ENCODE data around the gene SBF1.

Gene SBF1

DNA sequence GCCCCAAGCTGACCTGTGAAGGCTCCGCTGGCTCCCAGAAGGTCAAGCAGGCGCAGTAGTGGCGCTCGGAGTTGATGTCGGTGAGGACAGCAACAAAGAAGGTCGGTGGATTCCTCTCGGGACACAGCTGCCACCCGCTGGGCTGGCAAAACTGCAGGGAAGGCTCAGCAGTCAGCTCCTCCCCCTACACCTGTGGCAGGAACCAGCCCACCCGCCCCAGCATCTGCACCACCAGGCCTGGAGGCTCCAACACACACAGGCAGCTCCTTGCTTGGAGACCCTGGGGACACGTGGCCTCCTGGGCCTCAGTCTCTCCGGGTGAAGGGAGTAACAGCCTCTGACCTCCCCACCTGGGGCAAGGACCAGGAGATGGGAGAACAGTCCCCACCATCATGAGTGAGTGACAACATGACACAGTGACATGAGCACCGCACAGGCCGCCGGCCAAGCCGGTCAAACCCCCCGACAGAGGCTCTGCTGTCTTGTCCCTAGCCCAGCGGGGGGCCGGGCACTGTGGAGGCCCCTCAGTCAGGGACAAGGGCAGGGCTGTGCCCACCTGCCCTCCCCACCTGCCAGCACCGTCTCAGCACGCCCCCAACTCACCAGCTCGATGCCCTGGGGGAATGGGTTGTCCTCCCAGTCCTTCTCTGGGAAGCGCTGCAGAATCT lies 6.9 kb downstream of the SBF1 start:
- no peak for DNase-seq (ENCODE audit: low spot score)

DNA sequence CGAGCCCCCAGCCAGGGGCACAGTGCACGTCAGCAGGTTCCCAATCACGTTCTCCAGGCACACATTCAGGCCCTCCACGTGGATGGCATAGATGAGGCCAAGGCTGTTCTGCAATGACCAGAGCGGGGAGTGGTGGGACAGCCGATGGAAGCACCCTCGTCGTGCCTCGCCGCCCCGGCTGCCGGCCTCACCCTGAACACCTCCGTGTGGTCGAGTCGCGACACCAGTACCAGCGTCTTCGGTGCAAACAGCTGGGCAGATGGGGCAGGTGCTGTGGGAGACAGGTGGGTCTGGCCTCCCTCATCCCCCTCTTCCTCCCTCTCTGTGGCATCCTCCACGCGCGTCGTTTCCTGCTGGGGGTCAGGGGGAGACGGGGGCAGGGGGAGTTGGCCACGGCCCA lies 7.5 kb downstream of the SBF1 start:
- DNase-seq (ENCODE audit: low spot score): no peak

DNA sequence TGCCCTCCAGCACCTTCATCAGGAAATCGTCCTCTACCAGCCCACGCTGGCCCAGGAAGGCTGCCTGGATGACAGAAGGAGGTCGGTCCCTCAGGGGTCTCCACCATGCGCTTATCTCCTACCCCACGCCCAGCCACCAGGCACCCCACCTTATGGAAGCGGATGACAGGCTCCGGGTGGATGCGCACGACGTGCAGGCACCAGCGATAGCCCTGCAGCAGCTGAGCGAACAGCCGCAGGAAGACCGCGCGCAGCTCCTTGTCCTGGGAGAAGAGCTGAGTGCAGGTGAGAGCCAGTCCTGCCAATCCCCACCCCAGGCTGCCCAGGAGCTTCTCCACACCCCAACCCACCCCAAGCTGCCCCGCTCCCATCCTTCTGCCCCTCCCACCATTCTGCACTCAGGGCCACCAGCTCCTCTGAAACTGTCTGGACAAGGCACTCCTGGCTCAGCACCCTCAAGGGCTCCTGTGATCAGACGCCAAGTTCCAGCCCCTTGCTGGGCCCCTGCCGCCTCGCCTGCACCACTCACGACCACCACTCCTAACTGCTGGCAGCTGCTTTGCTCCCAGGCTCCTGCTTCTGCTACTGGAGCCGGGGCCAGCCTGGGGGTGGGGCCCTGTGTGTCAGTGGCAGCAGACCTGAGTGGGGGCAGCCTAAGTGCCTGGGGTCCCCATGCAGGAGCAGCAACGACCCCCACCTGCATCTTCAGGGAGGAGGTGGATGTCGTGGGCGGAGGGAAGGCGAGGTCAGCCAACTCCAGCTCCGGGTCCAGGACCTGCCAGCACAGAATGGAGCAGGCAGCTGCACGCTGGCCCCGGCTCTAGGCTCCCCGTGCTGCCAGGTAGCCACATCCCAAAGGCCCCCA lies 9.5 kb downstream of the SBF1 start:
- DNase-seq (ENCODE audit: low spot score): no peak

DNA sequence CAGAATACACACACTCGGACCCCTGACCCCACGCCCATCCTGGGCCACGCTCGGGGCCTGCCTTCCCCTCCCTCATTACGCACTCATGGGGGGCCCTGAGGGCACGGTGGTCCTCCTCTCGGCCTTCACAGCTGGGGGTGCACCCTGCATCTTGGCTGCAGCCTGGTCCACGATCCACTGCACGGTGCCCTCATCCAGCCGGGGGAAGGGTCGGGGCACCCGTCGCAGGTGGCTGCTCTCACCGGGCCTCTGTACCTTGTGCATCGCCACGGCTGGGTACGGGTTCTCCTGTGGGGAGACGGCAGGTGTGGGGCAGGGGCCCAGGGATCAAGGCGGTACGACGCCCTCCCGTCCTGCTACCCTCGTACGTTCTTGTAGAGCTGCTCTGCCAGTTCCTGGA lies 10.4 kb downstream of the SBF1 start:
- DNase-seq (ENCODE audit: low spot score): no peak

DNA sequence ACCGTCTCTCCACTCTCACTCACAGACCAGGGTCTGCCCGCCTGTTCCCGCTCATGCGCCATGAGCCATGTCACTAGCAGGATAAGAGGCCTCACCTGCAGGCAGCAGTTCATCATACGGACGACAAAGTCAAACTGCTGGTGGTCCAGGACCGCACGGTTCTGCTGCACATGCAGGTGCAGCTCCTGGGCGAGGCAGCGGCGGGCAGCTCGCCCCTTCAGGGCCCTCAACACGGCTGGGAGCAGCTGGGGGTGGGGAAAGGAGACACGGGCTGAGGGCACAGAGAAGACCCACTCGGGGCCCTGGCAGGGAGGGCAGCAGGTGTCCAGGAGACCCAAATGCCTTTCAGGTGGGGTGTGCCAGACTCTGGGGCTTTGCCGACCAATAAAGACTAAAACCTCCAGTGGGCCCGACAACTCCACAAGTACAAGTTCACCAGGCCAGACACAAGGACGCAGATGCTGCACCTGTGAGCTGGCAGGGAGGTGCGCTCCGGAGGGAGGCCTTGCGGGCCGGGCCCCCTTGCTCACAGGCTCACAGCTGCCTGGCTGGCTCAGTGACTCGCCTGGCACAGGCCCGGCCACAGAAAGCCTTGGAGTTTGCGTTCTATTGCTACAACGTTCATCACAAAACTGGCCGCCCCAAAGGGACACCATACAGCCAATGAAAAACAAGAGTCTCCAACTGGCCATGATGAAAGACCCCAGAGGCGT lies 11.5 kb downstream of the SBF1 start:
- DNase-seq (ENCODE audit: low spot score): no peak

DNA sequence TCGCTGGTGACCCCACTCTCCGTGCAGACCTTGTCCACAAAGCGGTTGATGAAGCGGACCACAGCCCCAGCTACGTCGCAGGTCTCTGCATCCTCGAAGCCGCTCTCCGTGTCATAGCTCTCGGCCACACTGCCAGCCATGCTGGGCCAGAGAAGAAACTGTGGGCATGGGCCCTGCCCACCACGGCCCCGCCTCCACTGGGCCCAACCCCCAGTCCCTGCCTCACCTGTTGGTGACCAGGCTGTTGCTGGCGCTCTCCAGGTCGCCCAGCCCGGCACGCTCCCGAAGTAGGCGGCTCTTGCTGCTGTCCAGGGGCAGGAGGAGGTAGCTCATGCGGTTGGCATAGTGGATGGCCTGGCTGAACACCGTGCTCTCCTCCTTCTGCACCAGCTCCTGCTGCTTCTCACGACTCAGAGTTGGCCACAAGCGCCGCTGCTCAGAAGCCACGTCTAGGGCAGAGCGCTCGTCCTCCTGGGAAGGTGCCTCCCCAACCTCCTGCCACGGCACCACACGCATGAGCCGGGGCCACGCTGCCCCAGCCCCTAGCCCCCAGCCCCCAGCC lies 12.8 kb downstream of the SBF1 start:
- DNase-seq (ENCODE audit: low spot score): no peak

DNA sequence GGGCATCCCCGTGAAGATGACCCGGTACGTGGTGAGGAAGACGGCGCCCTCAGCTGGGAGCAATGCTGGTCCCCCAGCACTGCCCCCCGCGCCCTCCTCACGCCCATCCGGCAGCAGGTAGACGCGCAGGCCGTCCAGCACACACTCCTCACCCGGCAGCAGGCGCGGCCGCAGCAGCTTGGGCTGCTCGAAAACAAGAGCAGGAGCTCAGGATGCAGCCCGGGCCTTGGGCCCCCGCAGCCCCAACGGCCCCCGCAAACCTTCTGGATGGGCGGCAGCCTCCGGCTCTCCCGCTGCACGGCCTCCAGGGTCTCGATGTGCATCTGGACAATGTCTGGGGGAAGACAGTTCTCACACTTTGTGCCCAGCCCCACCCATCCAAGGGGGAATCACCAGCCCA lies 13.3 kb downstream of the SBF1 start:
- no peak for DNase-seq (ENCODE audit: low spot score)

DNA sequence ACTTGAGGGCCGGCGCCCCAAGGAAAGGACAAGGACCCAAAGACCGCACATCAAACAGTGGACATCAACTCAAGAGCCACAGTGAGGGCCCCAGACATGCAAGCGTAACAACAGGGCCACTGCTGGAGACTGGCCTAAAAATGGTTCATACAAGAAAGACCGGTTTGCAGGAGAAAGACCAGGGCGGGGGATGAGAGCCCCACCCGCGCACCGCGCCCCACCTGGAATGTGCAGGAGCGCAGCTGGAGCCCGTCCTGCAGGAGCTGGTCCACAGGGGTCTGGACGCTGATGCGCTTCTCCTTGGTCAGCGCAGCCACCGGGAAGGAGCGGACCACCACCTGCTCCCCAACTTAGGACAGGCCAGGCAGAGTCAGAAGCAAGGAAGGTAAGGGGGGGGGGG lies 13.9 kb downstream of the SBF1 start:
- no peak for DNase-seq (ENCODE audit: low spot score)

DNA sequence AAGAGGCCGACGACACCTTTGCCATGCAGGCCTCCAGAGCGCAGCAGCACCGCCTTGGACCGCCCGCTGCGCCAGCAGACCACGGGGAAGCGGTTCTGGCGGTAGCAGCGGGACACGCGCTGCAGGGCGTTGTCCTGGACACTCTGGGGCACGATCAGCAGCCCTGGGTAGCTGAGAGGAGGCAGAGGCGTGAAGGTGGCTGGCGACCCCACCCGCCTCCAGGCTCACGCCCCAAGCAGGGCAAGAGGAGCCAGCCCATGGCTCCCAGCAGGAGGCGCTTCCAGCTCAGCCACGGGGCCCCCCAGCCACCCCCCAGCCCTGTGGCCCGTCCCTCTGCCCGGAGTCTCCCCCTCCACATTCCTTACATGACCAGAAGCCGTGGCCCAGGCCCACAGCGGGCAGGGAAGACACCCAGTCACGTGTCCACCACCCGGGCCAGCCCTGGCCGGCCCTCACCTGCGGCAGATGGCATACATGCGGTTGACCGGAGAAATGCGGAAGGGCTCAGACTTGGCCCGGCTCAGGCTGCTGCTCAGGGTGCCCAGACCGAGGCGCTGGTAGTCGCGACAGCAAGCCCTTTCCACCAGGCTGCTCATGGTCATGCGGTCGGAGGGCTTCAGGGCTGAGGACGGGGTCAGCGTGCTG lies 15.2 kb downstream of the SBF1 start:
- no peak for DNase-seq (ENCODE audit: low spot score)

DNA sequence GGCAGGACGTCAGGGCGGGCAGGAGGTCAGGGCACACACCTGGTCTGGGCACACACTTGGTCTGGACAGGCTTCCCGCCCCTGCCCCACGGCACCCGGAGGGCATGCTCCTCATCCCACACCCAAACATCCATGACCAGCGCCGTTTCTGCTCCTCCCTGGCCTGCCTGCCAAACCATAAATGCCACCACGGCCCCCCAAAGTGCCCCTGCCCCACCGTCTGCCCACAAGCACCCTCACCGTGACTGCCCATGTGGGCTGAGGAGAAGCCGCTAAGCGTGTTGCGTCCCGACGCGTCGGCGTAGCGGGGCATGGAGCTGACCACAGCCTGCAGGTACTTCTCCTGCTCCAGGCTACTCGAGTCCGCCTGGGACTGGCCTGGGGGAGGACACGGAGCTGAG lies 15.8 kb downstream of the SBF1 start:
- no peak for DNase-seq (ENCODE audit: low spot score)

DNA sequence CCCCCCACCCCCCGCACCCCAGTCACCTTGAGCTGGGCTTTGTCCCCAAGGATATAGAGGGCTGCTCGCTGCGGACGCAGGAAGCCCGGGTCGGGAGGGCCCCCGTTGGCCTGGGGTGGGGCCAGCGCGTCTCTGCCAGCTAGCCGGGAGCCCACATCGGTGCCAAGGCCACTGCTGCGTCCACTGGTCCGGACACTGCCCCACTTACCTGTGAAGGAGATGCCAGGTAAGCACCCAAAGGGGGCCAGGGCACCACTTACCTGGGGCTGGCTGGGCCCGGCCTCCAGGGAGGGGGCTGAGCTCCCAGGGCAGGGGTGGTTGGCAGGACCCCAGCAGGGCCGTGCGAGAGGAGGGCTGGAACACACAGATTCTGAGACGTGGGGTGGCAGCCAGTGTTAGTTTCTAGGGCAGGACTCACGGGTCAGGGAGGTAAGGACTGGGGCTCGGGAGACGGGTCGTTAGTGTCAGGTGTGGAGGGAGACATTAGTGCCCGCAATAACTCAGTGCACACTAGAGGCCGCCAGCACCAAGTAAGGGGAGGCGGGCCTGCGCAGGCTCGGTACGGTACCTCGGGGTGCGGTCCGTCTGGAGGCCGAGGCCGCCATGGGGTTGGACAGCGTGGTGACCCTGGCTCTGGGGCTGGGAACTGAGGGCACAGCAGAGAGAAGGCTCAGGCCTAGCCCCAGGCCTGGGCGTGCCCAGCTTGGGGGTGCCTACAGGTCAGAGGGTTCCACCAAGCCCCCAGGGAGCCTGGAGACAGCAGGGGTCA lies 18.2 kb downstream of the SBF1 start:
- no peak for DNase-seq (ENCODE audit: low spot score)

DNA sequence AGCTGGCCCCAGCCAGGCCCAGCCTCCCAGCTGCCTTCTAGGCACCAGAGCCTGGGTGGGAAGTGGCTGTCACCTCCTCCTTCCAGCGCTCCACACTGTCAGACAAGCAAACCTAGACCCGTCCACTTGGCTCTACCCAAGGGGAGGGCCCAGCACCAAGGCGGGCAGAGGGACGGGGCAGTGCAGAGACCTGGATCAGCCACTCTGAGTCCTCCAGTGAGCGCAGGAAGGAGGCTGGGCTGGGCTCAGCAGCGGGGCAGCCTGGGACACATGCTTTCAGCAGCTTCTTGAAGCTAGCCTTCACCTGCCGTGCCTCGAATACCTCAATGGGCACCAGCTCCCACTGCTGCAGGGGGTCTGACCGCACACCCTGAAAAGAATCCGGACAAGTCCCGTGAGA lies 18.8 kb downstream of the SBF1 start:
- no peak for DNase-seq (ENCODE audit: low spot score)

DNA sequence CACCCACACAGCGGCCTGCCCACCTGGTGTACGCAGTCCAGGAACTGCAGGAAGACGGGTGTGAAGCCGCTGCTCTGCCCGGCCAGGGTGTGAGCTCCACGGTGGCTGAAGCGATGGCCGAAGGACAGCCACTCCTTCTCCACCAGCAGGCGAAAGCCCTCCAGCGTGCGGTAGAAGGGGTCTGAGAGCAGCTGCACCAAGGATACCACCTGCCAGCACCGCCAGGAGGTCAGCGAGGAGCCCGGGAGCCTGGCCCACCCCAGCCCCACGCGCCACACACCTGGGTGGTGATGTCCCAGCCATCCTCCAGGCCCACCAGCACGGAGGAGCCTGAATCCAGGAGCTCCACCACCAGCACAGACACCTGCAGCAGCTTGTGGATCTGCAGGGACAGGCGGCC lies 19.6 kb downstream of the SBF1 start:
- no peak for DNase-seq (ENCODE audit: low spot score)

DNA sequence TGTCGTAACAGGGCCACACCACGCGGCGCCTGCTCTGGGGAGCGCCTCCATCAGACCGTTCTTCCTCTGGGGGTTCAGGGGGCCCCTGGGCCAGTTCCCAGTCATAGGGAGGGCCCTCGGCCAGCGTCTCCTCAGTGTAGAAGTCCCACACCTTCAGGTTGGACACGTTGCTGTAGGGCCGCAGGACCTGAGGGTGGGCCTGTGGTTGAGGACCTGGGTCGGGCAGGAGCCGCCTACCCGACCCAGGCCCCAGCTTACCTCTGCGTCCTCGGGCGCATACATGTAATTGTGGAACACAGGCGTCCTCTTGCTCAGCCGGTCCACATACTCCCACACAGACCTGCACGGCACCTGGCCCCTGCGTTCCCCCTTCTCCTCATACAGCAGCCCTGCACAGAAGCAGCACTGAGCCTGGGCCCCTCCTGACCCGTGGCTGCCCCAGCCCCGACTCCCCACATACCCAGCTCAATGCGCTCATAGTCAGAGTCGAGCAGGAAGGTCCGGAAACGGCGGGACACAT lies 20.2 kb downstream of the SBF1 start:
- DNase-seq (ENCODE audit: low spot score): no peak

DNA sequence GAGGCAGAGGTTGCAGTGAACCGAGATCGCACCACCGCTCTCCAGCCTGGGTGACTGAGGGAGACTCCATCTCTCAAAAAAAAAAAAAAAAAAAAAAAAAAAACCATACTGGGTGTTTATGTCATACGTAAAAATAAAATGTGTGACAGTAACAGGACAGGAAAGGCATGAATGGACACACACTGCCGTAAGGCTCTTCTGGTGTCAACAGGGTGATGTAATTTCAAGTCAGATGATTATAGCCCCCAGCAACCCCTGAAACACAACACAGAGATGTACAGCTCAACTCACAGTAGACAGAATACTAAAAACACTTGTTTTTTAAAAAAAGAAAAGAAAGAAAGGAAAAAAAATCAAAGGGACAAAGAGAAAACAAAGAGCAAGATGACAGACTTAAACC lies 22.2 kb downstream of the SBF1 start:
- DNase-seq (ENCODE audit: low spot score): no peak

DNA sequence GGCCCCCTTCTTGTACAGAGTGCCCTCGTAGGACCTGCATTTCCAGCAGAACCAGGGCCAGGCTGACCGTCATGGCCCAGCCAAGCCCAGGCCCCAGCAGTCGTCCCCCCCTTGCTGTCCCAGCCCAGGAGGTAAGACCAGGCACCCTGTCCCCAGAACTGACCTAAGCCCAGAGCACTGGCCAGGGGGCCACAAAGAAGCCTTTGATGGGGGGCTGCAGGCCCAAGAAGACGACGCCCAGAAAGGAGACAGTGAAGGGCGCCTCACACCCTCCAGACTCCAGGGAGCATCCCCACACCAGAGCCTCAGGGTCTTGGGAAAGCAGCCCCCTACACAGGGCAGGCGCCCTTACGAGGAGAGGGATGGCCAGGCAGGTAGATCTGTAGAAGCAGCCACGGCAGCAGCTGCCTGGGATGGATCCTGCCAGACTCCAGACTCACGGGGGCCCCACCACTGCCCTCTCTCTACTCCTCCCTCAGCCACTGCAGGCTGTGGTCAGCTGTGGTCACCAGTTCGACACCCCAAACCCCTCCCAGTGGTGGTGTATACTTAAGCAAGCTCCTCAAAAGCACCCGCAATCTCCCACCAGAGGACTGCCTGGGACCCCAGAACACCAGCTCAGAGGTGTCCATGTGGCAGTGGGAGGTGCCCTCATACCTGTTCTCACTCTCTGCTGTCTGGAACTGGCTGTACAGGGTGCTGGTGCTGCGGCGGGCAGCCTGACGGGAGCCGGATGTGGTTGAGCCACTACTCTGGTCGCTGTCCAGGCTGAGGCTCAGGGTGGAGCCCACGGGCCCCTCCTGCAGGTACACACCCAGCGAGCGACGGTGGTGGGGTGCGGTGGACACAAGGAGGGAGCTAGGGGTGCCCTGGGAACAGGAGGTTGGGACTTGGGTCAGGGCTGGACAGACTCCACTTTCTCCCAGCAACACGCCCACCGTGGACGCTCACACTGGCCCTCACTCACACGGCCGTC lies 27.0 kb downstream of the SBF1 start:
- DNase-seq (ENCODE audit: low spot score): no peak

DNA sequence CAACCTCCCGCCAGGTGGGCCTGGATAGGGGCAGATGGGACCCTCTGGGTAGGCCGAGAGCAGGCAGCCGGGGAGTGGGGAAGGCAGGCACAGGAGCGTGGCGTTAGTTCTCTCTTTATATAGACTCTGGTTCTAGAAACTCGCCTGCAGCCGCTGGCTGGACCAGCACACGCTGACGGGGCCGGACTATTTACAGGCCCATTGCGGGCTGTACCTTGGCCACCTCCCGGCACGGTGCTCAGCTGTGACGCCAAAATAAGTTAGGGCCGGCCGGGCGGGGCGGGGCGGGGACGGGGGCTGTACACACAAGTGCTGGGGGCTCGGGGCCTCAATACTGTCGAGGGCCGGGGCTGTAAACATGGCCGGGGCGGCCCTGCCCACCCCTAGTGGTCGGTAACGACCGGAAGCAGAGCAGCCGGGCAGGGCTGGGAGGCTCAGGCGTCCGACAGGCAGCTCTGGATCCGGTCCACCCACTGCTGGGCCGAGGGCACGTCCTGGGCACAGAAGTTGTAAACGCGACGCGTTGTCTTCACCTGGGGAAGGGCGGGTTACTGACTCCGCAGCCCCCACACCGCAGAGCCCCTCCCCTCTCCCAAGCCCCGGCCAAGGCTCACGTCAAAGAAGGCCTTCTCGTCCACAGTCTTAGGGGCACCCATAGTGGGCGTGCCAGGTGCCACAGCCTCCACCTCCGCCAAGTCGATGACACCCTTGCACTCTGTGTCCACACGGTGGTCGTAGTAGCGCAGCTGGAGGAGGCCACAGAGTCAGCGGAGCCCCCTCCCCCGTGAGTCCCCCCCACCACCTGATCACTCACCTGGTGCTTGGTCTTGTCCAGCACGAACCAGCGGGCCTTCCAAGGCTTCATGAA lies 27.9 kb downstream of the SBF1 start:
- DNase-seq (ENCODE audit: low spot score): no peak

DNA sequence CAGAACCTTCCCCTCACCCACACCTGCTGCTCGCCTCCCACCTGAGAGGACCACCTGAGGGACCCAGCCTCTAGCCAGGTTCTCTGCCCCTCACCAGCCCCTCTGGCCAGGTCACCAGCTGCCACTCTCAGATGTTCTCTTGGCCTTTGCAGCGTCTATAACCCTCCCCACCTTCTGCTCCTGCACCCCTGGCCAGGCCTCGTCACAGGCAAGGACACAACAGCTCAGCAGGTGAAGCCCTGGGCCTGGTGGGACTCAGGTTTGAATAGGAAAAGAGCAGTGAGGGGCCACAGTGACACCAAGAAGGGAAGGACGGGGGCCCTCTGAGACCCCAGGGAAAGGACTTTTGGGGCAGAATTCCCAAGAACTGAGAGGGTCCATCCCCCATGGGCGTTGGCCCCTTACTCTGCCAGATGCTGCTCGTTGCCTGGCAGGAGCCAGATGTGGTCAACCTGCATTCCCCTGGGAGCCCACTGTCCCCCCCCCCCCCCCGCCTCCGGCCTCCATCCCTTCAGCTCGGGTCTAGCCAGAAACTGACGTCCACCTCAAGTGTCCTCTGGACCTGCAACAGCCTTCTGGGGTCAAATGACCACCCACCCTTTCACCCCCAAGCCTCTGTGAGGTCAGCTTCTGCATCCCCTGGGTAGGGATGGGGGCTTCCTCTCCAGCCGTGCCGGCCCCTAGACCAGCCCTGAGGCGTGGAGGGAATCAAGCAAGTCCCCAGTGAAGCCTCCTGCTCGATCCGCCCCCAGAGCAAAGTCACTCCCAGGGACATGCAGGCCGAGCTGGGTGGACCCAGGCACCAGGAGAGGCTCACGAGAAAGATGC lies 28.7 kb downstream of the SBF1 start:
- no peak for DNase-seq (ENCODE audit: low spot score)
